CD4-positive, CD25-positive, alpha-beta regulatory T cell (primary cell): Measurements from ENCODE around the gene PLK2. TPM values are rescaled to one million over a fixed set of nuclear protein-coding genes. Genes with fewer than 3 reads are reported as not detected.

Experiments
- ATAC-seq, 2 donors: fragments of 150-1000 bp; cut with Tn5 transposase; one replicate each; pipeline ENCODE4 v1.10.0; 2021; ENCODE audit warnings: low read depth in 2 of 2, moderate number of reproducible peaks in 2 of 2, moderate library complexity in 1 of 2
- DNase-seq, 3 donors: peaks; one replicate each; pipeline versions ENCODE4 v3.0.0 to v3.0.0-alpha.2; 2012 to 2022; ENCODE audit warnings: mixed read lengths in 1 of 3
- H3K27ac ChIP-seq: one replicate; pipeline ENCODE4 v1.7.0; 2013; ENCODE audit warnings: mild to moderate bottlenecking, low read length; ENCODE audit not compliant: insufficient read depth, poor library complexity, severe bottlenecking
- H3K27me3 ChIP-seq: one replicate; pipeline ENCODE4 v1.7.0; 2013; ENCODE audit warnings: low read length; ENCODE audit not compliant: control insufficient read depth, insufficient read depth
- H3K36me3 ChIP-seq: one replicate; pipeline ENCODE4 v1.7.0; 2013; ENCODE audit warnings: mild to moderate bottlenecking, low read length, moderate library complexity; ENCODE audit not compliant: control insufficient read depth, insufficient read depth
- H3K4me1 ChIP-seq: 2 replicates; pipeline ENCODE4 v1.7.0; 2013; ENCODE audit warnings: mild to moderate bottlenecking, low read length; ENCODE audit not compliant: insufficient read depth, control insufficient read depth, poor library complexity, severe bottlenecking
- H3K4me3 ChIP-seq: one replicate; pipeline ENCODE4 v1.7.0; 2013; ENCODE audit warnings: low read depth, mild to moderate bottlenecking, low read length, moderate library complexity
- H3K9me3 ChIP-seq, 2 experiments: 1 replicate in 1 of 2; 2 replicates in 1 of 2; pipeline ENCODE4 v1.7.0; 2013; ENCODE audit warnings: low read length in 2 of 2, mild to moderate bottlenecking in 1 of 2, moderate library complexity in 1 of 2; ENCODE audit not compliant: control insufficient read depth in 2 of 2
- H3K27ac Mint-ChIP-seq, 3 donors: one replicate each; pipeline ENCODE4 v1.8.0; 2020 to 2022; ENCODE audit warnings: mild to moderate bottlenecking in 3 of 3, mixed read lengths in 3 of 3, moderate library complexity in 2 of 3
- H3K27me3 Mint-ChIP-seq: one replicate; pipeline ENCODE4 v1.8.0; 2022; ENCODE audit warnings: mild to moderate bottlenecking, mixed read lengths
- H3K36me3 Mint-ChIP-seq: one replicate; pipeline ENCODE4 v1.8.0; 2020; ENCODE audit warnings: mixed read lengths
- H3K4me1 Mint-ChIP-seq, 4 donors: one replicate each; pipeline ENCODE4 v1.8.0; 2020 to 2022; ENCODE audit warnings: mixed read lengths in 4 of 4, mild to moderate bottlenecking in 1 of 4
- H3K4me3 Mint-ChIP-seq, 4 donors: one replicate each; pipeline ENCODE4 v1.8.0; 2020 to 2022; ENCODE audit warnings: mild to moderate bottlenecking in 4 of 4, mixed read lengths in 4 of 4, moderate library complexity in 3 of 4
- H3K9me3 Mint-ChIP-seq, 7 donors: one replicate each; pipeline ENCODE4 v1.8.0; 2020 to 2022; ENCODE audit warnings: mixed read lengths in 7 of 7, mild to moderate bottlenecking in 3 of 7, moderate library complexity in 2 of 7
- polyA plus RNA-seq, 4 donors: library from polyadenylated mRNA; unstranded; fragments of 300-500 nt; fragmentation: Illumina TruSeq; gene quantifications; one replicate each; pipeline ENCODE4 v1.2.3, GENCODE V29; 2021
- total RNA-seq: library from RNA; stranded (reverse); gene quantifications from one replicate; pipeline ENCODE4 v1.2.3, GENCODE V29; 2022

The PLK2 gene
- total RNA-seq: 15.8 TPM
- 1 to 10 TPM in 2 of 4 donors, not detected in 2; 1.4 to 1.8 TPM for polyA plus RNA-seq

DNA sequence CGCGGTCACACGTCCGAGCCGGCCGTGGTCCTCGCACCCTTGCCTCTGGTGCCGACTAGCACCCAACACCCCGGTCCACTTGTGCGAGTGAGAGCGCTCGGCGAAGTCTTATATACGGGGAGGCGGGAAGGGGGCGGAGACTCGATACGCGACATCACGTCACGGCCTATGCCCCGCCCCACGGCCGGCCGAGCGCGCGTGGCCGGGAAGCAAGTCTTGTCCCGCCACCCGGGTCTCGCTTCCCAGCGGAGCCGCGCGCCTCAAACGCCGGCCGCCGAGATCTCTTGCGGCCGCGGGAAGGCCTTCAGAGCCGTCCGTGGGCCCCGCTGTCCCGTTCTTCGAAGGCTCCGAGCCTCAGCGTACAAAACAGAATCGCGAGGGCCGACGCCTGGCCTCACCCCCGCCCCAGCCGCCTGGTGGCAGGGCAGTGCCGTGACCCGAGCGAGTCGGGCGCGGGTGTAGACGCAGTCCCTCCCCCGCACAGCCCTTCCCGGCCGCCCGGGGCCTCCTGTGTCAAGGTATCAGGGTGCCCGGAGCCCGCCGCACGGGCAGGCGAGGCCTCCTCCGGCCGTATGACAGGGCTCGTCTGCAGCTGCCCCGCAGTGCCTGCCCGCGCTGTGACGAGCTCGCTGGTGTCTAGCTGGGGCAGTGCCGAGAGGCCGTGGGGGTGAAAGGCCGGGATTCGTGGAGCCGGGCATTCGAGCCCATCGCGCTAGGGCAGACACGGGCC lies at the start of gene PLK2:
Gene PLK2, minus strand, starts transcription at position 85 of the 730 bp plus-strand sequence. CDS start 127 bp downstream, outside the sequence.
- Histone ChIP-seq H3K27me3 (peaks cover 22% of the 10 kb centered on the region), H3K9me3 (no peaks in the 10 kb centered on the region), H3K4me3 (peak within 1 kb of the TSS; percentile 53), H3K4me1 (peaks cover 23% of the 10 kb centered on the region), H3K27ac (peak within 1 kb of the TSS; percentile 71), H3K36me3 (no peaks in the 10 kb centered on the region)
- peak; percentile 79 to 83 for ATAC-seq
- peak; percentile 78 to 89 (median 88) for DNase-seq
- no peaks in the 10 kb centered on the region for H3K36me3 Mint-ChIP-seq
- H3K4me1 Mint-ChIP-seq: peaks cover 0 to 17% (median 7%) of the 10 kb centered on the region in 4 donors
- peaks cover 0 to 4% (median 0%) of the 10 kb centered on the region in 7 donors for H3K9me3 Mint-ChIP-seq
- H3K4me3 Mint-ChIP-seq: peak within 1 kb of the TSS; percentile 87 to 91 (median 88)
- H3K27ac Mint-ChIP-seq: peak within 1 kb of the TSS; percentile 55 to 90 (median 87)
- peaks cover 35% of the 10 kb centered on the region for H3K27me3 Mint-ChIP-seq

DNA sequence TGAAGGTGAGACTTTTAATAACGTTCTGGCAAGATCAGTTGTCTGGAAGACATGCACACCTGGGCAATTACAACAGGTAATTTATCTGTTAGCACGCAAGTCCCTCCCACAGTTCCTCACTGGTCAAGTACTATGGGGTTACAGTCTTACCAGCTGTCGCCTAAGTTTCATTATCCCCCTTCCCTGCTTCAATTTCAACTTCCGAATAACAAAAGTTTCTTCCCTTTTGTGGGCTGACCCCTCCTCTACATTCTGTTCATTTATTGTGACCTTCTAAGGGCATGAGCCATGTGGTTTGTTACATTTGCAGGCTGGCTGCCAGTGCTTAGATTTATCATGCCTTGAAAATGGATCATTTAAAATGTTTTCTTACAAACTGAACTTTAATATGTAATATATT lies 47.8 kb upstream of the PLK2 start:
- no peak overlapping the region for H3K4me3 Mint-ChIP-seq
- no peak overlapping the region for H3K27ac ChIP-seq
- no peaks in the 10 kb centered on the region for H3K4me1 Mint-ChIP-seq
- H3K36me3 ChIP-seq: no peaks in the 10 kb centered on the region
- H3K9me3 ChIP-seq: no peaks in the 10 kb centered on the region
- no peaks in the 10 kb centered on the region for H3K27me3 ChIP-seq
- no peaks in the 10 kb centered on the region for H3K36me3 Mint-ChIP-seq
- H3K9me3 Mint-ChIP-seq: peaks cover 0 to 5% (median 0%) of the 10 kb centered on the region in 7 donors
- ATAC-seq (no peak), DNase-seq (no peak)
- H3K27ac Mint-ChIP-seq: no peak overlapping the region
- H3K27me3 Mint-ChIP-seq: no peaks in the 10 kb centered on the region
- H3K4me1 ChIP-seq: no peaks in the 10 kb centered on the region
- no peak overlapping the region for H3K4me3 ChIP-seq

DNA sequence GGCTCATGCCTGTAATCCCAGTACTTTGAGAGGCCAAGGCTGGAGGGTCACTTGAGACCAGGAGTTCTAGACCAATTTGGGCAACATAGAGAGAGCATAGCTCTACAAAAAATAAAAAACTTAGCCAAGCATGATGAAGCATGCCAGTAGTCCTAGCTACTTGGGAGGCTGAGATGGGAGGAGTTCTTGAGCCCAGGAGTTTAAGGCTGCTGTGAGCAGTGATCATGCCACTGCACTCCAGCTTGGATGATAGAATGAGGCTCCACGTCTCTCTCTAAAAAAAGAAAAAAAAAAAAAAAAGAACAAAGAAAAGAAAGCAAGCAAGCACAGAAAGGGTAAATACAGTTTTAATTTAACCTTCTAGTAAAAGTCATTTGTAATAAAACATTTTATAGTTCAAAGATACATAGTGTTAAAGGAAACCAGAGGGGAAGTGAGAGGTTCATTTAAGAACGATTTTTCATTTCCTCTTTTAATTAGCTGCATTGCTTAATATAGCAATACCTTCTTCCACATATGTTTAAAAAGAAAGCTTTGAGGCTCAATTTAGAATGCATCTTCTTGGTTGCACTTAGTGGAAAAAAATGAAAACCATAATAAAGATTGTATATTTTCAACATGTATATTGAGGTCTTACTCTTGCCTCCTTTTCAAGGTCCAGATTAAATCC lies 46.2 kb upstream of the PLK2 start:
- Mint-ChIP-seq H3K27ac (no peak overlapping the region), H3K36me3 (no peaks in the 10 kb centered on the region), H3K9me3 (peaks cover 0 to 3% (median 0%) of the 10 kb centered on the region in 7 donors), H3K27me3 (no peaks in the 10 kb centered on the region), H3K4me1 (no peaks in the 10 kb centered on the region), H3K4me3 (no peak overlapping the region)
- DNase-seq (no peak), ATAC-seq (no peak)
- Histone ChIP-seq H3K36me3 (no peaks in the 10 kb centered on the region), H3K27ac (no peak overlapping the region), H3K4me3 (no peak overlapping the region), H3K9me3 (no peaks in the 10 kb centered on the region), H3K4me1 (no peaks in the 10 kb centered on the region), H3K27me3 (no peaks in the 10 kb centered on the region)

DNA sequence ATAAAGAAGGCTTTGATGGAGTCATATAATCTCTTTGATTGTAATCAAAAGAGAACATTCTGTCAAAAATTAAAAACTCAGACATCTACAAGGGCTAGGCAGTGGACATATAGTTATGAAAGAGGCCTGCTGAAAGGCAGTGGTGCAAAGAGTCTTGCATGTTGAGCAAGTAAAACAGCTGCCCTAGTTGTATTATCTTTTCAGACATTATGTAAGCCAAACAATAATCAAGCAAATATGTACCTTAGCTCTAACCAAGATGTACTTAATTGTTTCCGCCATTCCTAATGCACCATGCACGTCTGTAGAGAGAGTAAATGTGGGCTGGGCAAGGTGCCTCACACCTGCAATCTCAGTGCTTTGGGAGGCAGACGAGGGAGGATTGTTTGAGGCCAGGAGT lies 45.6 kb upstream of the PLK2 start:
- Mint-ChIP-seq H3K27me3 (no peaks in the 10 kb centered on the region), H3K27ac (no peak overlapping the region)
- H3K4me1 ChIP-seq: no peaks in the 10 kb centered on the region

DNA sequence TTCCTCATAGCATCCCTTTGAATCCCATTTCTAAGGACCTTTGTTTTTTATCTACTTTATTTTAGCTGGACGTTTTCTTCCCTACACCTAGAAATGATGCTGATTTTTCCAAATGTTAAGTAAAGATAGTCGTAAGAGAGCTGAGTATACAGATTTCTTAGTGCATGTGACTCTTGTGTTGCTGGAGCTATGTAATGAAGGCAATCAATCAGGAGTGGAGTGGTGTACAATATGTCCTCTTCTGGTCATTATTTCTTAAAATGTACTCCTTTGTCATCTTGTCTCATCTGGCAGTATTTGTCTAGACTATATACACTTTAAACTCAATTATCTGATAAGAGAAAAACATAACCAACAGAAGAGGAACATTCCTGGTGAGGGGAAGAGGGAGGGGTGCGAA lies 44.9 kb upstream of the PLK2 start:
- Histone ChIP-seq H3K4me1 (no peaks in the 10 kb centered on the region), H3K36me3 (no peaks in the 10 kb centered on the region), H3K27ac (no peak overlapping the region), H3K4me3 (no peak overlapping the region), H3K27me3 (no peaks in the 10 kb centered on the region), H3K9me3 (no peaks in the 10 kb centered on the region)
- peaks cover 0 to 3% (median under 1%) of the 10 kb centered on the region in 4 donors for H3K4me1 Mint-ChIP-seq
- H3K9me3 Mint-ChIP-seq: no peaks in the 10 kb centered on the region
- DNase-seq (no peak), ATAC-seq (no peak)
- H3K36me3 Mint-ChIP-seq: no peaks in the 10 kb centered on the region
- no peaks in the 10 kb centered on the region for H3K27me3 Mint-ChIP-seq
- H3K4me3 Mint-ChIP-seq: no peak overlapping the region
- H3K27ac Mint-ChIP-seq: no peak overlapping the region

More for the DNA sequence above, 45.6 kb upstream of the PLK2 start:
- no peak overlapping the region for H3K4me3 Mint-ChIP-seq
- no peak overlapping the region for H3K4me3 ChIP-seq
- no peaks in the 10 kb centered on the region for H3K27me3 ChIP-seq
- no peak for ATAC-seq
- no peaks in the 10 kb centered on the region for H3K36me3 ChIP-seq
- no peaks in the 10 kb centered on the region for H3K9me3 ChIP-seq
- no peaks in the 10 kb centered on the region for H3K36me3 Mint-ChIP-seq
- H3K27ac ChIP-seq: no peak overlapping the region
- DNase-seq: no peak
- no peaks in the 10 kb centered on the region for H3K4me1 Mint-ChIP-seq
- no peaks in the 10 kb centered on the region for H3K9me3 Mint-ChIP-seq

DNA sequence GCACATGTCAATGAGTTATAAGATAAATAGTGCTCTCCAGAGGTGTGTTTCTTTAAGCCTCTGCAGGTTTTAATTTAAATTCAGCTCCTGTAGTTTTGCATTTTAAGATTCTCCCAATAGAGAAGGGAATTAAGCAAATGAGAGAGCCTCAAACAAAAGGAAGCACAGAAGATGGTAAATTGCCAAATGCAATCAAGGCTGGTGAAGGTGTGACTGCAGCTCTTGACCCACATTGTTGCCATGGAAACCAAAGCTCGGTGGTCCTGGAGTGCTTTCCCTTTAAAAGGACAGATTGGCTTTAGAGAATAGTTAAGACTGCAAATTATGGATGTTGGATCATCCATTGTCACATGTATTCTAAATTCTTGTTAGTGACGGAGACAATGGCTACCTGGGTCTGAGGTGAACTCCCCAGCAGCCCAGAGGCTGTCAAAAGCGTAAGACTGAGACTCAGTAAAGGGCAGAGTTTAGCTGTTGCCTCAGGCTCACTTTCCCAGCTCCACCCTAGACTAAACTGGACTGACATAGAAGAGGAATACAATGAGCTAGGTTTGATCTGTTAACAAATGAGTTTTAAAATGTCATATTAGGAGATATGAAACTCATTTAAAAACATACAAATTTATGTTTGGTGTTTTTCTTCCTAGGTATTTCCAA lies 43.6 kb upstream of the PLK2 start:
- Histone ChIP-seq H3K4me3 (no peak overlapping the region), H3K27ac (no peak overlapping the region), H3K4me1 (no peaks in the 10 kb centered on the region), H3K36me3 (no peaks in the 10 kb centered on the region), H3K27me3 (peaks cover 2% of the 10 kb centered on the region), H3K9me3 (no peaks in the 10 kb centered on the region)
- Mint-ChIP-seq H3K27me3 (no peaks in the 10 kb centered on the region), H3K4me3 (no peak overlapping the region), H3K27ac (no peak overlapping the region), H3K36me3 (no peaks in the 10 kb centered on the region), H3K9me3 (no peaks in the 10 kb centered on the region), H3K4me1 (peaks cover 0 to 4% (median 2%) of the 10 kb centered on the region in 4 donors)
- DNase-seq: no peak
- ATAC-seq: no peak

DNA sequence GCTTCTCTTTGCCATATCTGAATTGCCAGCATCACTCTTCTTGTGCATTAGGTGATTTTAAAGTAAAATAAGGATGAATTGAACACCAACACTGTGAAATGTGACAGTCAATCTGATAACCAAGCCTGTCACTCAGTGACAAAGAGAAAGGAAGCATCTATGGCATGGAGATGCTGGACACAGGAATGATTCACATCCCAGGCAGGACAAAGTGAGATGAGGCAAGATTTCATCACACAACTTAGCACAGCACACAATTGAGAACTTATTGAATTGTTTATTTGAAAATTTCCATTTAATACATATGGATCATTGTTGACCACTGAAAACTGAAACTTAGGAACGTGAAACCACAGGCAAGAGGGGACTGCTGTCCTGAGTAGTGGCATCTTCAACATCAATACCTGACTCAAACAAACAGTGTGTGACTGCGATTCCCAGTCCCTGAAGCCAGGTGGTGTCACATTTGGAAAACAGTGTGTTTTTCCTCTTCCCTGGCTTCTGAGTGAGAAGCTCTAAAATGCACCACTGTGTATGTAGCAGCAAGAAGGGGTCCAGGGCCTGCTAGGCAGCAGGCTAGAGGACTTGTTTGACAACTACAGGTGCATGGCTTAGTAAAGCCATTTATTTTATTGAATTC lies 42.0 kb upstream of the PLK2 start:
- no peak for ATAC-seq
- Mint-ChIP-seq H3K27ac (no peak overlapping the region), H3K27me3 (no peaks in the 10 kb centered on the region), H3K4me1 (peaks cover 0 to 4% (median 2%) of the 10 kb centered on the region in 4 donors), H3K36me3 (no peaks in the 10 kb centered on the region), H3K4me3 (no peak overlapping the region), H3K9me3 (no peaks in the 10 kb centered on the region)
- H3K27me3 ChIP-seq: peaks cover 3% of the 10 kb centered on the region
- H3K27ac ChIP-seq: no peak overlapping the region
- H3K9me3 ChIP-seq: no peaks in the 10 kb centered on the region
- no peaks in the 10 kb centered on the region for H3K36me3 ChIP-seq
- no peak for DNase-seq
- no peaks in the 10 kb centered on the region for H3K4me1 ChIP-seq
- no peak overlapping the region for H3K4me3 ChIP-seq
